Stimulated activated CD4-positive, alpha-beta T cell treated with anti-CD3 and anti-CD28 coated beads, Interleukin-4, amount 100 ng/mL, for 1 hour (primary cell): Measurements from ENCODE around the gene DPT.

Experiments
- DNase-seq: peaks from one replicate; pipeline ENCODE4 v3.0.0-alpha.2; 2020

DPT gene

DNA sequence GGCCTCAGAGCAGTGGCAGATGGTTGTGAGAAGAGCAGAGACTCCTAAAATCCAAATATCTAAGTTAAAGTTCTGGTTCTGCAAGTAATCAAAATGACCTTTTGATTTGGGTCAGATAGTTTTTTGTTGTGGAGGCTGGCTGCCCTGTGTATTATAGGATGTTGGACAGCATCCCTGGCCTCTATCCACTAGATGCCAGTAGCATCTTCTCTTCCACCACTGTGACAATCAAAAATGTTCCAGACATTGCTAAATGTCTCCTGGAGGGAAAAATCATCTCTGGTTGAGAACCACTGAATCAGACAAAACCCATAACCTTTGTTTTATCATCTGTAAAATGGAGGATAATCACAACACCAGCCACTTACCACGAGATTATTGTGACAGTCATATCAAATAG lies 5.9 kb upstream of the DPT start:
- DNase-seq: no peak

DNA sequence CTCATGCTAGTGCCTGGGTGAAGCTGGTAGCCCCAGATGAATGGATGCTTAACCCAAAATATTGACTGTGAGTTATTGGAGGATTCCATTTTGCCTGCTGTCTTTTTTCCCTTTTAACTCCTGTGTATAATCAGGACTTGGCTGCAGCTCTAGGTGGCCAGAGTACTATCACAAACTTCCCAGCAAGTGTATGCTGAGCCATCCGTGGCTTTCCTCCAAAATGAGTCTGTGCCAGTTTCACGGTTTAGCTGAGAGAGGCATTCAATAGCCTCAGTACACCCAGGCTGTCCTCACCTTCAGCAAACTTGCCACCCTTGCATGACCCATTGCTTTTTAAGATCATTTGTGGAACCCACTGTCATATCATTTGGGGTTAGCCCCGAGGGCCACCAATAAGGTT lies 5.3 kb upstream of the DPT start:
- no peak for DNase-seq

GRCh38 chr1:168733241-168733640 lies 4.2 kb upstream of the DPT start:
- DNase-seq: no peak

- no peak for DNase-seq
Observed at GRCh38 chr1:168732736-168733135, 3.7 kb upstream of the DPT start.

DNA sequence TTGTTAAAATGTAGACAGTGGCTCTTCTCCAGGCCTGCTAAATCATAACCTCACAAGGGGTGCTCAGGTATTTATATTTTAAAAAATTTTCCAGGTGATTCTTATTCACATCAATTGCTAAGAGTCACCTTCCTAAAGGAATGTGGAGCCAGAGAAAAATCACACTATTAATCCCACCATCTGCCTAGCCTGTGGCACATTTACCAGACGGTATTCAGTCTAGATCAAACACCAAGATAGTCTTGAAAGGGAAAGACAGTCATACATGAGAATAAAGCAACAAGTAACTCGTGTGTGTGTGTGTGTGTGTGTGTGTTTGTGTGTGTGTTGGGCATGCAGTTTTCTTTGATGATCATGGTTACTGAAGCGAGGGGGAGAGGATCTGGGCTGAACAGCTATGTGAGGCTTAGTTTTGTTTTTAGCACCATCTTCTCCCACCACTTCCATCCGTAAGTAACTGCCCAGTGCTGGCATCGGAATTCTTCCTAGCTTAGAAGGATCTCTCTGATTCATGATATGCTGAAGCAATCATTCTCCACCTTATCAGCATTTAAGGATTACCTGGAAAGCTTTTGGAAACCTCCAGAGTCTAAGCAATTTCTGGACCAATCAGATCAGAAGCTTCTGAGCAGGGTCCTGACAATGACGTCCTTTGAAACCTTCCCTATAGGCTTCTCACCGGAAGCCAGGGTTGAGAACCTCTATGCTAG lies 2.4 kb upstream of the DPT start:
- no peak for DNase-seq

- DNase-seq: no peak
Observed at GRCh38 chr1:168729405-168729802, 398 bp upstream of the DPT start.

DNA sequence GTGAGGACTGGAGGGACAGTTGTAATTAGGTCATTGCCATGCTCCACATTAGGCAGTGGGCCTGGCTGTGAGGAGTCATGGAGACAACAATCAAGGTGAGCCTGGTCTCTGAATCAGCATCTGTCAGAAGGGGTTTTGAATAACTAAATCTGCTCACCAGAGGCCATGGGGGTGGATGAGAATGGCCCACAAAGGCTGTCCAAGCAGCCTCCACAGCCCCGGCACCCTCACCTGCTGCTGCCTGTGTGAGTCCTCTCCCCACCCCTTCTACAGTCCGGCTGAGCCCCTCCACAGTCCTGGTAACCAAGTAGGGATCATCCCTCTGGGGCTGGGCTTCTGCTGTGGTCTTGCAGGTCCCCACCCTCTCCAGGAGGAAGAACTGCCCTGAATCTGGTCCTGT lies 2.3 kb downstream of the DPT start:
- no peak for DNase-seq

DNA sequence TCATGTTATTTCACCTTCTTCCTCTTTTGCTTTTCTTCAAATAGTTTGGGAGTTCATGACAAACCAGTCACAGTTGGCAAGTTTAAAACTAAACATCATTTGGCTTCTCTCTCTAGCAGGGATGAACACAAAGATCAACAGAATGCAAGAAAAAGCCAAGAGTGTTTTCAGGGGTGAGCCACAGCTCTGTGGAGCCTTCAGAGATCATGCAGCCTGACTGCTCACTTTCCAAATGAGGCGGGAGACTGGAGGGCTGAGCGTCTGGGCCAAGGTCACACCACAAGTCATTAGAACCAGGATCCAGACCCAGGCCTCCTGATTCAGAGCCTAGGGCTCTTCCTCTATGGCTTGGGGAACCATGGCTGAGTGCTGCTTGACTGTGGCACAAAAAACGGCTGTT lies 2.7 kb downstream of the DPT start:
- no peak for DNase-seq

DNA sequence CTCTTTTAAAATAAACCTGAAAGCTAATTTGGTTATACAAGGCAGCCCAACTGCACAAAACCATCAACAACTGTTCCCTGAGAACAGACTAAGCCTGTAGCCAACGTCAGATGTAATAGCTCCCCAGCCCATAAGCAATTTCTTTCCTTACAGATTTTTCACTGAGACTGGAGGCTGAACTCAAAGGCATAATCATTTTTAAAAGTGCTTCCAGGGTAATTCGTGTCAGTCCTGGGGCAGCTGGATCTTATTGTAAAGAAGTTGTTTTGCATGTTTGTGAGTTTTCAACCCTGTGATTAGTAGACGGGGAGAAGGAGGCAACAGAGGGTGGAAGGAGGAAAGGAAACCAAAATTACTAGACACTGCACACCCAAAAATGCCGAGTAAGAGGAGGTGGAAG lies 3.2 kb downstream of the DPT start:
- no peak for DNase-seq

- DNase-seq: no peak
Observed at GRCh38 chr1:168725060-168725459, 3.9 kb downstream of the DPT start.

DNA sequence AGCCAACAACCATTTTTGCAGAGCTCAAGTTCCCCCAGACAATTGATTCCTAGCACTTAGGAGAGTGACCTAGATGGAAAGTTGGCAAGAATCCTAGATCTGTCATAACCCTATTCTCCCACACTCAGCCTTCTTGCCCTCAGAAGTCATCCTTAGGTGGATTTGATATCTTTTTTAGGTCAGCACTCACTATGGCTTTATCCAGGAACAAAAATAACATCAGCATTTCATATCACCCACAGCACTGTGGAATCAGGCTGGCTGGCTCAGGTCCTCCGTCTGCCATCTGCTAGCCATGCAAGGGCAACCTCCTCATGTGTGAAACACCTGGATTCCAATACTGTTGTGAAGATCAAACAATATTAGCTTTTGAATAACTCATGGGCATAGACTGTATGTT lies 6.0 kb downstream of the DPT start:
- DNase-seq: no peak

DNA sequence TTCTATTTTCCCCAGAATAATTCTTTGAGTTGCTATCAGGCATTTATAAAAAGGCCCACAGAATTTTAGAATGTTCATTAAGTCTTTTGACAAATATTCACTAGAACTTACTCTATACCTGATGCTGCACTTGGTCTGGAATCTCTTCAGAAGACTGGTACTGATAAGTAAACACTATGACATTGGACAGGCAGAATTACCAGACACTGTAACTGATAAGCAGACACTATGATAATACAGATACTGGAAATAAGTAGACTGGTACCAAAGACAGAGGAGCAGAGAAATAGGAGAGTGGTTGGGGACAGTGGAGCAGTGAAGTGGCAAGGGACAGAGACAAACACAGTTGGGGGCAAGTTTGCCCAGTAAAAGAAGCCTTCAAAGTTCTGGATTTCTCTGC lies 8.2 kb downstream of the DPT start:
- no peak for DNase-seq

GRCh38 chr1:168719306-168720111 lies 9.5 kb downstream of the DPT start:
- no peak for DNase-seq

DNA sequence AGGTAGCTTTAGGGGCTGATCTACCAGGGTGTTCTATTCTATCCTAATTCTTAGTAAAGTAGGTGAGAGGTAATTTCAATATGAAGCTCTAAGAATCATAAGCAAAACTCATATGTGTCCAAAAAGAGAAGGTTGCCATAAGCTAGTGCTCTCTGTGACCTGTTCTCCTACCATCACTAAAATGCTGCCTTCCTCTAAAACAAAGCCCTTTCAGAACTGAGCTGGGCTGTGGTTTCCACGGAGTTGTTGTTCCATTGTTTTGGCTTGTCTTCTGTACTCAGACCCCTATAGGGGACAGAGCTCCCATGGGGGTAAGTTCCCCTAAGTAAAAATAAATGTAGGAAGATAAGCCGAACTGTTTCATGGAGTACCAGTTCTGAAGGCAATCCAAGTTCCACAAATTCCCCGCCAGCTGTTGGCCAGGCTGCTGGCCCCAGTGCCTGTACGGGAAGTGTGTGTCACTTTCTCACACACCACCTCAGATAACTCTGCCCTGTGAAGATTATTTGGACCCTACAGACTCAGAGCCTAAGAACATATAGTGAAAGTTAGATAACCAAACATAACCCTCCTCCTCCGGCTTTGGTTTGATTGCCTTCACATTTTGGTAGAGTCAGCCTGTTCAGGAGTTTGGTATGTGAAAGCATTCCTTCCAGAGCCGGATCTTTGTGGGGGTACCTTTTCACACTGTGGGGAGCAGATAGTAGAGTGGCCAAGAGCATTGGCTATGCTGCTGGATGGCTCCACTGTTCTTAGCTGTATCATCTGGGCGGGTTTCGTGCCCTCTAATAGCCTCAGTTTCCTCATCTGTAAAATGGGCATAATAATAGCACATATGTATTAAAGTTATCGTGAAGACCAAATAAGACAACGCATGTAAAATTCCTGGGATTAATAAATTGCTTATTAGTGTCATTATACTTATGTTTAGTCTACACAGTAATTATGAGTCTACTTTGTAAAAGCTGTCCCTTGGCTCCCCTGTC lies 10.8 kb downstream of the DPT start:
- no peak for DNase-seq

- DNase-seq: no peak
Observed at GRCh38 chr1:168714012-168714411, 15.0 kb downstream of the DPT start.

GRCh38 chr1:168709405-168710363 lies 19.3 kb downstream of the DPT start:
- no peak for DNase-seq

GRCh38 chr1:168708698-168709404 lies 20.2 kb downstream of the DPT start:
- no peak for DNase-seq

- DNase-seq: no peak
Observed at GRCh38 chr1:168706391-168706992, 22.5 kb downstream of the DPT start.

DNA sequence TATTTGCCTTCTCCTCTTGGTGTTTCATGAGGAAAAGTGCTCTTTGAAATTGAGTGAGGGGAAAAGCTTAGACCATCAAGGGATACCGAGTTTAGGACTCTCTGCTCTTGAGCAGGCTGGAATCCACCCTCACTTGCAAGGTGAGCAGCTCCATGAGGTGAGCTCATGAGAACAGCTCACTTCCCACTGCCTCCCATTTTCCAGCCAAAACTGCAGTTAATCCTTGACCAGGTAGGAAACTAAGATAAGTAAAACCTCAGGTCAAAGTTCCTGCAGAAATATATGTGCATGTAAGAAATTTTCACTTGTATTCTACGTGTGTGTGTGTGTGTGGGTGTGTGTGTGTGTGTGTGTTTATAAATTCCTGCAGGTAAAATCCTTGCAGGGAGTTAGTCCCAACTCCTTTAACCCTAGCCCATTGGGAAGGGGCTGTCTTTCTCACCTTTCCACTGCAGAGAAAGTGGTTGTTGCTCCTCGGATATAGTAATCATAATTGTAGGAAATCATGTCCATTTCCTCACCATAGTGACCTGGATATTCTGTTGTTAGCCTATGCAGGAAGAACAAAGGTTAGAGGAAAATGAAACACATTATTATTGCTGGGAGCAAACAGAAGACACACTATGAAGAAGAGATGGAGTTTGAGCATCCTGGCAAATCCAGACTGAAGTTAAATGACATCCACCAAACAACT lies 28.3 kb downstream of the DPT start:
- no peak for DNase-seq

- no peak for DNase-seq
Observed at GRCh38 chr1:168698453-168698852, 30.6 kb downstream of the DPT start.
